ENCODE results near the gene ANKRD39.
A peak's percentile ranks its signal among the peaks of the same experiment; 100 is the strongest.
"Not testable (repeated sequence)": the region's sequence is repeated elsewhere in the genome, so short reads cannot be mapped to it uniquely, and the experiment has no call there.

Gene ANKRD39

DNA sequence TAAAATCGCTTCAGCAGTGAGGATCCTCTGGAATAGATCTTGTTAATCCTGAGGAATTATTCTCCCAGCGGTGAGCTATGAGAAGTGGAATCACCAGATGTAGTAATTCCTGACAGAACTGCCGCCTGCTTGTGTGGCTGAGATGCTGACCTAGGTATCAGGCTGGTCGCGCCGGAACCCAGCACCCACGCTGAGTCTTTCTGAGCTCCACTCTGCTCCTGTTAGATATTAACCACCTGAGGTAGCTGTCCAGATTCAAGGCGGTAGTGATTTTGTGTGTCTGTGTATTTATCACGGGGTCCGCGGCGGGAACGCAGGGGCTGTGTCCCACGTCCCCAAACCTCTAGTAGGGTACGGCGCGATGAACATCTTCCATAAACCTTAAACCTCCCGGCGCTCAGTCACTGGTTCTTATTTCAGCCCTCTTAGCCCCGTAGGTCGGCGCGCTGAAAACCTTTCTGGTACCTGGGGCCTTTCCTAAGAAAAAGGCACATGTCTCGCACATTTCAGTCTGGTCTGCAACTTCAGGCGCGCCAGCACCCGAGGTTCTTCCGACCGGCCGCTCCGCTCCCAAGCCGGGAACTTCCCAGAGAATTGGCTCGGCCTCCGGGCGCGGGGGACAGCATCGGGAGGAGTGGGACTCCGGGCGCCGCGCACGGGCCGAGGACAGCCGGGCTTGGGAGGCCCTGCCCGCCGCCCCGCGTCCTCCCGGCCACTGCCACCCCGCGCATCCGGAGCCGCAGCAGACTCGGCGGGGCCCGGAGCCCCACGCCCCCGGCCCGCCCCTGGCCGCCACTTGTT lies 42.3 kb downstream of the ANKRD39 start:
- no peaks in the 10 kb centered on the region for H3K9me3 Mint-ChIP-seq
- CTCF ChIA-PET, result interaction anchor here (1.0 to 2.0 kb wide), 3 partner anchors 8 to 136 kb away, joined by 3 to 10 read pairs (median 3); no protein-coding TSS in a partner anchor

DNA sequence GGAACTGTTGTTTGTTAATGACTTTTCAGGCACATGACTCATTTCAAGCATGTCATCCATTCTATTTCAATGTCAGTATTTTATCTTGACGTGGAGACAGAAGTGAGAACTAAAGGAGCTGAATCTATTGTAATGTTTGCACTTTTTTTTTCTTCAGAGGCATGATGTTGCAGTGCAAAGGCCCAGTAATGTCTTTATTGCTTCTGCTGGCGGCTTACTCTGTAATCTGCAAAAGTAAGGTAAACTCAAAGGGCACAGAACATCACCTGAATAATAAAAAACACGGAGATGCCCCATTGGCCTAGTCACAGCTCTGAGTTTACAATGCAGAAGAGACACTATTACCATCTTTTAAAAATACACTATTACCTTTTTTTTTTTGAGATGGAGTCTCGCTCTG lies 44.2 kb downstream of the ANKRD39 start:
- no peak overlapping the region for H3K4me3 Mint-ChIP-seq
- peaks cover 25% of the 10 kb centered on the region for H3K4me1 Mint-ChIP-seq
- CTCF ChIA-PET, result interaction anchor here (0.8 kb wide), 1 partner anchor 44 kb away, joined by 3 read pairs; the partner anchor contains the start of gene ANKRD39
- no peaks in the 10 kb centered on the region for H3K9me3 Mint-ChIP-seq
- DNase-seq, result no peak
- H3K27ac Mint-ChIP-seq, result no peak overlapping the region
- H3K36me3 Mint-ChIP-seq, result peaks cover 17% of the 10 kb centered on the region
- H3K27me3 Mint-ChIP-seq, result no peaks in the 10 kb centered on the region

More for the DNA sequence above, 42.3 kb downstream of the ANKRD39 start:
- Mint-ChIP-seq H3K4me3 (peak overlapping the region; percentile 86), H3K27me3 (no peaks in the 10 kb centered on the region), H3K36me3 (peaks cover 29% of the 10 kb centered on the region), H3K4me1 (peaks cover 43% of the 10 kb centered on the region), H3K27ac (peak overlapping the region; percentile 67)
- DNase-seq, result no peak

DNA sequence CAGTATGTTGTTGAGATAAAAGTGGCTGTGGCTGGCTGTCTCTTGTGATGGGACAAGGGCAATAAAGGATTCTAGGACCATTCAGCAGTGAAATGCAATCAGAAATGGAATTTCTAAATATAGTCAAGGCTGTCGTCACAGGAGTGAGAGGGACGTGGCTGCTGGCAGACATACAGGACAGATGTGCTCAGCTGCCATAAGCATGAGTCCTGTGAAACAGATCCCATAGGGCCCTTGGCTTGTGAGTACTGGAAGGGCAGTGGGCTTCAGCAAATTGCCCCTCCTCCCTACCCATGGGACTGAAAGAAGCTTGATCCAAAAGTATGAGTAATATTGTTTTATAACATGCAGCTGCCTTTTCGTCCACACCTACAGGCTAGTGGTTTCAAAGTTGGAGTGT lies 45.9 kb downstream of the ANKRD39 start:
- H3K27ac Mint-ChIP-seq, result no peak overlapping the region

DNA sequence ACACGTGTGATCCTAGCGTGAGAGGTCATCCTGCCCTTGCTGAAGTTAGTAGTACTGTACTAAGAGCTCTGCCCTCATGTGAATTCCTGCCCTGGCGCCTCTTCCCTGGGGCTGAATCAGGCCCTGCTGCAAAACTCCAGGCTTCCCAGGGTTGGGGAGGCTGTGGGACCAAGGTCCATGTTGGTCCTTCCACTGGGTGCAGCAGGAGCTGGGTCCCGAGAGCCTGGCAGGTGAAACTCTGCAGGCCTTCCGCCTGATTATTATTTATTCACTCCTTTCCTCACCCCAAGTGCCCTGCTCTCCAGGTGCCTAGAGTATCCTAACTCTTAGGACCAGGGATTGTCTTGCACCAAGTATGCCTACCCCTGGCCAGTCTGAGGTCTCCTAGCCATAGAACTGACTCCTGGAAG lies 47.0 kb downstream of the ANKRD39 start:
- Mint-ChIP-seq H3K27me3 (no peaks in the 10 kb centered on the region), H3K27ac (no peak overlapping the region), H3K4me1 (peaks cover 26% of the 10 kb centered on the region), H3K9me3 (no peaks in the 10 kb centered on the region), H3K36me3 (peaks cover 10% of the 10 kb centered on the region), H3K4me3 (no peak overlapping the region)
- DNase-seq, result no peak
- CTCF ChIA-PET, result no interaction called here

More for the DNA sequence above, 45.9 kb downstream of the ANKRD39 start:
- DNase-seq, result no peak
- Mint-ChIP-seq H3K36me3 (peaks cover 6% of the 10 kb centered on the region), H3K9me3 (no peaks in the 10 kb centered on the region), H3K4me1 (peaks cover 17% of the 10 kb centered on the region), H3K27me3 (no peaks in the 10 kb centered on the region), H3K4me3 (no peak overlapping the region)
- CTCF ChIA-PET, result no interaction called here

DNA sequence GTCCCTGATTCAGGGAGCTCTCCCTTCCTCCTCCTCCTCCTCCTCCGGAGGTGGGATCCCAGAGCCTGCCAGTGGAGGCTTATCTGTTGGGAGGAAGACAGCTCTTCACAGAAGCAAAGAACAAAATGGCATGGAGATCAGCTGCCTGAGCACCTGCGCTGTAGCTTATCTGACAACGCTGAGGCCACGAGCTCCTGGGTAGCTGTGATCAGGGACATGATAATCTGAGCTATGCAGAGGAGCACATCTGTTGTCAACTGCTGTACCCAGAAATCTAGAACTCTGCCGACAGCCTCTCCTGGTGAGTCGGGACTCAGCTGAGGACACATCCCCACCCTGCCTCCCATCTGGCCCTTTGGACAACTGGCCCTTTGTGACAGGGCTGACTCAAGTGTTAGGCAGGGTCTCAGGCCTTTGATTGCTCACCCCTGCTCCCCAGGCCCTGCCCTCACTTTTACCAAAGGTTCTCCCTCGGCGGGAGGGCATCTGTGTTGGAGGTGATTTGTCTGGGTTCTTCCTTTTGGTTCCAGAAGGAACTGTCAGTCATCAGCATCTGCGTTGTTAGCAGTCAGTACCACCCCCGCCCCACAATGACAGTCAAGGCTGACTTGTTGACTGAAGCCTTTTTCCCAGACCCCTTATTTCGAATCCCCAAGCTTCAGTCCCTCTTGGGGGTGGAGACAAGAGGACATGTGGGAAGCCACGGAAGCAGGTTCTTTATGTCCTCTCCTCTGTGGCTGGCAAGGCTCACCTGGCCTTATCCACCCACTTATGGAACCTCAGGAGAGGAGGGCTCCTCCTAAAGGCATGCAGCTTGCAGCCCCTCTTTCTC lies 47.6 kb downstream of the ANKRD39 start:
- no peak overlapping the region for H3K4me3 Mint-ChIP-seq
- H3K27ac Mint-ChIP-seq, result no peak overlapping the region
- no peak for DNase-seq
- H3K27me3 Mint-ChIP-seq, result no peaks in the 10 kb centered on the region
- CTCF ChIA-PET, result no interaction called here
- peaks cover 22% of the 10 kb centered on the region for H3K4me1 Mint-ChIP-seq
- H3K9me3 Mint-ChIP-seq, result no peaks in the 10 kb centered on the region
- peaks cover 10% of the 10 kb centered on the region for H3K36me3 Mint-ChIP-seq

DNA sequence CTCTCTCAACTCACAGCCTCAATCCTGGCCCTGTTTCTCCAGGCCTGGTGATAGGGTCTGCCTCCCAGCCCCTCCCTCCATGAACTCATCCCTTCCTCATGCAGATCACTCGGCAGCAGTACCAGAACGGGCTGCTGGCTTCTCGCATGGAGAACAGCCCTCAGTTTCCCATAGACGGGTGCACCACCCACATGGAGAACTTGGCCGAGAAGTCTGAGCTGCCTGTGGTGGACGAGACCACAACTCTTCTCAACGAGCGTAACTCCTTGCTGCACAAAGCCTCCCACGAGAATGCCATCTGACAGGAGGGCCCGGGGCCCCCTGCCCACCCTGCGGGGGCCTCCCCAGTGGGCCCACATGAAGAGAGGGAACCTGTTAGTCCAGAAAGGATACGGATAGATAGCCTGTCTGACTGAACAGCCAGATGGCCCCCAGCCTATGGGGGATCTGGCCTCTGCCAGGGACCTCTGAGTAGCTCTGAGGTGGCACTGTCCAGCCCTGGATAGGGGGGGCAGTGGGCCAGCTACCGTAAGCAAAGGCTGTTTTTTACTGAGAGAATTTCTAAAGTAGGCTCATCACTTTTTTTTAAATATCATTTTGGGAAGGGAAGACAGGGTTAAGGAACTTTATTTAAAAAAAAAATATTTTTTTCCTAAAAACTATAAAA lies 48.5 kb downstream of the ANKRD39 start:
- no peaks in the 10 kb centered on the region for H3K27me3 Mint-ChIP-seq
- H3K27ac Mint-ChIP-seq, result peak overlapping the region; percentile 16
- peaks cover 10% of the 10 kb centered on the region for H3K36me3 Mint-ChIP-seq
- H3K9me3 Mint-ChIP-seq, result no peaks in the 10 kb centered on the region
- CTCF ChIA-PET, result no interaction called here
- no peak for DNase-seq
- peaks cover 20% of the 10 kb centered on the region for H3K4me1 Mint-ChIP-seq
- H3K4me3 Mint-ChIP-seq, result no peak overlapping the region

DNA sequence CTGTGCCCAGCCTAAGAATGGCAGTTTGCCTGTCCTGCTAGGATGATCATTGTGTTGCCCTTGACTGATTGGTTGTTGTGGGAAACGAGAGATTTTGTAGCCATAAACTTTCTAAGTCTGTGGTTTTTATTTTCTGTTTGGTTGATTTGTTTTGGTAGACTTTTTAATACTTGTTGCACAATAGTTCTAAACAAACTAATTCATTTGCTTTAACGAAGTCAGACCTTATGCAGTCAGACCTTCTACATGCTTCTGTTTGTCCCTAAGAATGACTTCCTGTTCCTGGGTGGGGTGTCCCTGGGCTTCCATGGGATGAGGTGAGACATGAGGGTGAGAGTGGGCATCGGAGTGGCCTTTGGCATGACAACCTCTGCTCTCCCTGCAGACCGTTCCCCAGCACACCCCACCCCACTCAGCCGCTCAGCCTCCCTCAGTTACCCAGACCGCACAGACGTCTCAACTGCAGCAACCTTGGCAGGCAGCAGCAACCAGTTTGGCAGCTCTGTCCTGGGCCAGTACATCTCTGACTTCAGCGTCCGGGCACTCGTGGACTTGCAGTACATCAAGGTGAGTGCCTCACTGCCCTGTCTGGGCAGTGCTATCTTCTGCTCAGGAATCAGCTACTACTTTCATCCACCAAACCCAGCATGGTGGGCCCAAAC lies 49.5 kb downstream of the ANKRD39 start:
- H3K9me3 Mint-ChIP-seq, result no peaks in the 10 kb centered on the region
- H3K36me3 Mint-ChIP-seq, result peaks cover 10% of the 10 kb centered on the region
- CTCF ChIA-PET, result interaction anchor here (2.2 kb wide), 1 partner anchor 8 kb away, joined by 10 read pairs; the partner anchor contains the start of gene CNNM3
- H3K27ac Mint-ChIP-seq, result peak overlapping the region; percentile 63
- no peak overlapping the region for H3K4me3 Mint-ChIP-seq
- DNase-seq, result no peak
- H3K4me1 Mint-ChIP-seq, result peaks cover 20% of the 10 kb centered on the region
- H3K27me3 Mint-ChIP-seq, result no peaks in the 10 kb centered on the region

DNA sequence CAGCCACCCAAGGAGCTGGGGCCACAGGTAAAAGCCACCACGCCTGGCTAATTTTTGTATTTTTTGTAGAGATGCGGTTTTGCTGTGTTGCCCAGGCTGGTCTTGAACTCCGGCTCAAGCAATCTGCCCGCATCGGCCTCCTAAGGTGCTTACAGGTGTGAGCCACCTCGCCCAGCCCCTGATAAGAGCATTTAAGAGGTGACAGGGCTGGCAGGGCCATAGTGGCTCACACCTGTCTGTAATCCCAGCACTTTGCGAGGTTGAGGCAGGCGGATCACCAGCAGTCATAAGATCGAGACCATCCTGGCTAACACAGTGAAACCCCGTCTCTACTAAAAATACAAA lies 50.7 kb downstream of the ANKRD39 start:
- Mint-ChIP-seq H3K9me3 (no peaks in the 10 kb centered on the region), H3K27me3 (no peaks in the 10 kb centered on the region), H3K36me3 (peaks cover 10% of the 10 kb centered on the region), H3K4me3 (no peak overlapping the region), H3K4me1 (peaks cover 20% of the 10 kb centered on the region), H3K27ac (peak overlapping the region; percentile 93)
- no peak for DNase-seq
- CTCF ChIA-PET, result interaction anchor here (2.2 kb wide), 1 partner anchor 10 kb away, joined by 10 read pairs; the partner anchor contains the start of gene CNNM3

DNA sequence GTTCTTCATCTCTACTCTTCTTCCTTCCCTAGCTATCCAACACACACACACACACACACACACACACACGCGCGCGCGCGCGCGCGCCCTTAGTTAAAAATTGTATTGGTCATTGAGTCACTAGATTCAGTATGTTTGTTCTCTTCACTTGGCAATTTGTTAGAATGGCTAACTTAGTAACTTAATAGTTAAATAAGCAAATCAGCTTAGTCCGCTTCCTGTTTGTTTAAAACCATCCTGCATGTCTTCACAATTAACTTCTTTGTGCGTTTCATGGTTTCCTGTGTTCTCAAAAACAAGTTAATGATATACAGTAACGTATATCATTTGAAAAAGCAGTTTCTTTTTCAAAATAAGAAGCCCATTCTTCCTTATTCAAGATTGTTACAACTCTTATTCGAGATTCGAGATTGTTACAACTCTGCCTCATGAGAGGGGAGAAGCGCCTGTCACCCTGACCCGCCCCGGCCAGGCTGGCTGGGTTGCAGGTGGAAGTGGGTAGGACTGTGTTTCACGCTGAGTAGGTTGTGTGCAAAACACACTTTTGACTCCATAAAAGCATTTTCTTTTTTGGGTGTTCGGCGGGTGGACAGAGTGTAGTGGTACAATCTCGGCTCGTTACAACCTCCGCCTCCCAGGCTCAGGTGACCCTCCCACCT lies 51.2 kb downstream of the ANKRD39 start:
- Mint-ChIP-seq H3K4me1 (peaks cover 20% of the 10 kb centered on the region), H3K27ac (peak overlapping the region; percentile 93), H3K36me3 (peaks cover 10% of the 10 kb centered on the region), H3K27me3 (no peaks in the 10 kb centered on the region), H3K4me3 (peak overlapping the region; percentile 21), H3K9me3 (no peaks in the 10 kb centered on the region)
- DNase-seq, result peak; percentile 62
- CTCF ChIA-PET, result interaction anchor here (2.2 kb wide), 1 partner anchor 10 kb away, joined by 10 read pairs; the partner anchor contains the start of gene CNNM3

DNA sequence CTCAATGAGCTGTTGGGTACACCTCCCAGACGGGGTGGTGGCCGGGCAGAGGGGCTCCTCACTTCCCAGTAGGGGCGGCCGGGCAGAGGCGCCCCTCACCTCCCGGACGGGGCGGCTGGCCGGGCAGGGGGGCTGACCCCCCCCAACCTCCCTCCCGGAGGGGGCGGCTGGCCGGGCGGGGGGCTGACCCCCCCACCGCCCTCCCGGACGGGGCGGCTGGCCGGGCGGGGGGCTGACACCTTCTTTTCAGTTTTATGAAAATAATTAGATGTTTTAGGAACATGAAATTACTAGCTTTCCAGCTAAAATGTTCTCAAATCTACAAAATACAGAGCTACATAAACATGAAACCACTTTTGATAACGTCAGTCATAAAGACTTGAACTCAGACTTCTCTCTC lies 51.9 kb downstream of the ANKRD39 start:
- peaks cover 20% of the 10 kb centered on the region for H3K4me1 Mint-ChIP-seq

DNA sequence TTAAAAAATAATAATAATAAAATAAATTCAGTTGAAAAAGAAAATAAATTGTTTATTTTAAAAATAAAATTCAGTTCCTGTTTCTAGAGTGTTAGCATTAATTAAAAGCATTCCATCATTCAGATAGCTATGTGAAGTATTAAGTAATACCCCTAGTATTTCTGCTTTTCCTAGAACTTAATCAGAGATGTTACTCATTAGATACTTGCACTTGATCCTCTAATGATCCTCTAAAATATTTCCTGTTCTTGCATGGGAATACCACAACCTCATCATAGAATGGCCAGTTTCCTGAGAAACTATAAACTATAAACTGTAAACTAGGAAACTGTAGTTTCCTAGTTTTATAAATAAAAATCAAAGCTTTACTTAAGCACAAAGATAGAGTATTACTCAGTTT lies 52.8 kb downstream of the ANKRD39 start:
- DNase-seq, result no peak
- no peaks in the 10 kb centered on the region for H3K27me3 Mint-ChIP-seq
- H3K4me3 Mint-ChIP-seq, result no peak overlapping the region
- peaks cover 20% of the 10 kb centered on the region for H3K4me1 Mint-ChIP-seq
- no peak overlapping the region for H3K27ac Mint-ChIP-seq
- H3K36me3 Mint-ChIP-seq, result peaks cover 10% of the 10 kb centered on the region
- CTCF ChIA-PET, result no interaction called here
- H3K9me3 Mint-ChIP-seq, result no peaks in the 10 kb centered on the region

More for the DNA sequence above, 51.9 kb downstream of the ANKRD39 start:
- not testable (repeated sequence) for H3K4me3 Mint-ChIP-seq, H3K9me3 Mint-ChIP-seq, DNase-seq, H3K27me3 Mint-ChIP-seq
- CTCF ChIA-PET, result interaction anchor here (2.2 kb wide), 1 partner anchor 11 kb away, joined by 10 read pairs; the partner anchor contains the start of gene CNNM3
- Mint-ChIP-seq H3K36me3 (peaks cover 10% of the 10 kb centered on the region), H3K27ac (peak overlapping the region; percentile 93)

DNA sequence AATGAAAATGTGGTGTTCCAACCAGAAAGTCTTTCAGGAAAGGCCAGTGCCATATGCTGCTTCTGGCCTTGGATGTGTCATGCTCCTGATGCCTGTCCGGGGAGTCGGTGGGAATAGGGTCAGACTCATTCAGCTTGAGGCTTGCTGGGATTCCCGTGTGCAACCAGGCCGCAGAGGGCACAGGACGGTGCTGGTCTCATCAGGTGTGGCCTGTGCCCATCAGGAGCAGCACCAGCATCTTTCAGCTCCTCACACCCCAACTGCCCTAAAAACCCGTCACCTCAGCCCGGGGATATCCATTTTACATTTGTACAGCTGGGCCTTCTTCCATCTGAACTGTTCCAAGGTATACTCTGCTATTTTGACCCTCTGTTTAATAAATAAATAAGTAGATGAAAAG lies 55.1 kb downstream of the ANKRD39 start:
- peaks cover 15% of the 10 kb centered on the region for H3K4me1 Mint-ChIP-seq
- no peak overlapping the region for H3K4me3 Mint-ChIP-seq
- CTCF ChIA-PET, result interaction anchor here (0.6 to 1.3 kb wide), 6 partner anchors 10 to 210 kb away, joined by 3 to 4 read pairs (median 3); partner anchors contain the start of genes ANKRD39 and CNNM4
- DNase-seq, result no peak
- H3K36me3 Mint-ChIP-seq, result peaks cover 12% of the 10 kb centered on the region
- H3K27ac Mint-ChIP-seq, result no peak overlapping the region
- no peaks in the 10 kb centered on the region for H3K9me3 Mint-ChIP-seq
- no peaks in the 10 kb centered on the region for H3K27me3 Mint-ChIP-seq
